DOHH2 (cell line): Measurements from ENCODE around the gene PHF13.

Source experiments
- H3F3A ChIP-seq: fragments of 200-600 bp; sonication (generic), shearing (Covaris generic); 2 replicates; pipeline ENCODE4 v1.6.0; 2016; ENCODE audit warnings: antibody characterized with exemption, mild to moderate bottlenecking; ENCODE audit not compliant: control insufficient read depth, insufficient read depth
- H3K27ac ChIP-seq: fragments of 200-600 bp; sonication (generic); 2 replicates; pipeline ENCODE4 v1.5.1; 2014; ENCODE audit warnings: low read depth, mild to moderate bottlenecking, low read length, moderate library complexity
- H3K27me3 ChIP-seq: fragments of 200-600 bp; sonication (generic); 2 replicates; pipeline ENCODE4 v1.6.1; 2014; ENCODE audit warnings: mild to moderate bottlenecking, low read length, mixed read lengths; ENCODE audit not compliant: control insufficient read depth
- H3K36me3 ChIP-seq: fragments of 200-600 bp; sonication (generic); 2 replicates; pipeline ENCODE4 v1.6.1; 2014; ENCODE audit warnings: mild to moderate bottlenecking, low read length, moderate library complexity, mixed read lengths; ENCODE audit not compliant: control insufficient read depth
- H3K4me1 ChIP-seq: fragments of 200-600 bp; sonication (generic); 2 replicates; pipeline ENCODE4 v1.6.1; 2014; ENCODE audit warnings: mild to moderate bottlenecking, low read length, mixed read lengths; ENCODE audit not compliant: control insufficient read depth
- H3K4me2 ChIP-seq: fragments of 200-600 bp; sonication (generic); 2 replicates; pipeline ENCODE4 v1.6.0; 2014; ENCODE audit warnings: mild to moderate bottlenecking, low read length, moderate library complexity
- H3K4me3 ChIP-seq: fragments of 200-600 bp; sonication (generic); 2 replicates; pipeline ENCODE4 v1.5.1; 2014; ENCODE audit warnings: mild to moderate bottlenecking, low read length, mixed read lengths
- H3K79me2 ChIP-seq: fragments of 200-600 bp; sonication (generic); 2 replicates; pipeline ENCODE4 v1.6.1; 2014; ENCODE audit warnings: mild to moderate bottlenecking, low read length, mixed read lengths; ENCODE audit not compliant: control insufficient read depth
- H3K9me2 ChIP-seq: fragments of 200-600 bp; sonication (generic); replicated peaks from 2 replicates; pipeline ENCODE4 v1.6.1; 2014; ENCODE audit warnings: mild to moderate bottlenecking, low read length, mixed read lengths; ENCODE audit not compliant: control insufficient read depth
- H3K9me3 ChIP-seq: fragments of 200-600 bp; sonication (generic); 2 replicates; pipeline ENCODE4 v1.6.1; 2014; ENCODE audit warnings: antibody characterized with exemption, low read length, mixed read lengths; ENCODE audit not compliant: control insufficient read depth, insufficient read depth
- H4K20me1 ChIP-seq: fragments of 200-600 bp; sonication (generic); 2 replicates; pipeline ENCODE4 v1.6.0; 2014; ENCODE audit warnings: low read depth, mild to moderate bottlenecking, antibody characterized with exemption, low read length, moderate library complexity; ENCODE audit not compliant: control insufficient read depth, insufficient read depth
- CTCF ChIP-seq: fragments of 200-600 bp; sonication (generic); IDR thresholded peaks from one replicate; pipeline ENCODE4 v1.5.1; 2014; ENCODE audit warnings: antibody characterized with exemption, mild to moderate bottlenecking, low read depth, low read length; ENCODE audit not compliant: poor library complexity, severe bottlenecking
- EZH2phosphoT487 ChIP-seq: fragments of 200-600 bp; sonication (generic); IDR thresholded peaks from 2 replicates; pipeline ENCODE4 v1.6.1; 2017; ENCODE audit warnings: borderline replicate concordance, mild to moderate bottlenecking, antibody characterized with exemption, low read length, moderate library complexity, mixed read lengths

The PHF13 gene

GRCh38 chr1:6585841-6586240, 27.7 kb upstream of the PHF13 start:
- Histone ChIP-seq H3K4me1 (peaks cover 29% of the 10 kb centered on the region), H4K20me1 (peaks cover 3% of the 10 kb centered on the region; the same call in 1 of the 2 replicates)

GRCh38 chr1:6586404-6586816, 27.1 kb upstream of the PHF13 start:
- peaks cover 17% of the 10 kb centered on the region for H3K79me2 ChIP-seq
- no peak overlapping the region for H3K4me3 ChIP-seq
- H4K20me1 ChIP-seq = peaks cover 3% of the 10 kb centered on the region; the same call in 1 of the 2 replicates
- H3K27ac ChIP-seq = no peak overlapping the region
- no peaks in the 10 kb centered on the region; the same call in 1 of the 2 replicates for H3F3A ChIP-seq
- no peaks in the 10 kb centered on the region for H3K27me3 ChIP-seq
- TF ChIP-seq CTCF = no peak
- no peak for TF ChIP-seq EZH2phosphoT487
- no peaks in the 10 kb centered on the region for H3K9me3 ChIP-seq
- peaks cover 58% of the 10 kb centered on the region for H3K36me3 ChIP-seq
- no peaks in the 10 kb centered on the region for H3K9me2 ChIP-seq
- peaks cover 24% of the 10 kb centered on the region for H3K4me1 ChIP-seq
- no peak overlapping the region for H3K4me2 ChIP-seq

More at GRCh38 chr1:6585841-6586240, 27.7 kb upstream of the PHF13 start:
- Histone ChIP-seq H3K4me3 (no peak overlapping the region), H3K4me2 (no peak overlapping the region), H3K9me3 (no peaks in the 10 kb centered on the region), H3K9me2 (no peaks in the 10 kb centered on the region), H3K36me3 (peaks cover 54% of the 10 kb centered on the region), H3K27ac (no peak overlapping the region), H3K27me3 (no peaks in the 10 kb centered on the region), H3F3A (no peaks in the 10 kb centered on the region; the same call in 1 of the 2 replicates), H3K79me2 (peaks cover 23% of the 10 kb centered on the region)
- no peak for TF ChIP-seq EZH2phosphoT487
- no peak for TF ChIP-seq CTCF

GRCh38 chr1:6587261-6588005, 26.1 kb upstream of the PHF13 start:
- Histone ChIP-seq H3K9me2 (no peaks in the 10 kb centered on the region), H3K79me2 (peaks cover 7% of the 10 kb centered on the region), H4K20me1 (no peaks in the 10 kb centered on the region), H3F3A (no peaks in the 10 kb centered on the region; the same call in 1 of the 2 replicates), H3K4me2 (peak overlapping the region; percentile 7; the same call in 1 of the 2 replicates), H3K36me3 (peaks cover 48% of the 10 kb centered on the region), H3K4me1 (peaks cover 14% of the 10 kb centered on the region), H3K9me3 (no peaks in the 10 kb centered on the region), H3K27ac (no peak overlapping the region), H3K4me3 (no peak overlapping the region), H3K27me3 (no peaks in the 10 kb centered on the region)
- TF ChIP-seq CTCF = no peak
- no peak for TF ChIP-seq EZH2phosphoT487
